HT-29 (cell line): ENCODE measurements around the gene COX4I1. TPM values are rescaled to one million over a fixed set of nuclear protein-coding genes. Genes with fewer than 3 reads are reported as not detected.
"Not testable (repeated sequence)": the region's sequence is repeated elsewhere in the genome, so short reads cannot be mapped to it uniquely, and the experiment has no call there.

Experiments
- DNase-seq: peaks from one replicate; pipeline ENCODE4 v3.0.0-alpha.2; 2015; ENCODE audit warnings: low spot score
- total RNA-seq: library from RNA; depleted of rRNA; stranded (reverse); fragments of >200 nt; shearing (Covaris generic); gene quantifications from 2 replicates; pipeline ENCODE4 v1.2.3, GENCODE V29; 2014

COX4I1 gene
- total RNA-seq, 1 experiment from 2014 or later, result 443 TPM

- peak; percentile 23 for DNase-seq
Measured at GRCh38 chr16:85798901-85799496, 496 bp upstream of the COX4I1 start.

GRCh38 chr16:85800321-85800669, 800 bp downstream of the COX4I1 start:
- no peak for DNase-seq

DNA sequence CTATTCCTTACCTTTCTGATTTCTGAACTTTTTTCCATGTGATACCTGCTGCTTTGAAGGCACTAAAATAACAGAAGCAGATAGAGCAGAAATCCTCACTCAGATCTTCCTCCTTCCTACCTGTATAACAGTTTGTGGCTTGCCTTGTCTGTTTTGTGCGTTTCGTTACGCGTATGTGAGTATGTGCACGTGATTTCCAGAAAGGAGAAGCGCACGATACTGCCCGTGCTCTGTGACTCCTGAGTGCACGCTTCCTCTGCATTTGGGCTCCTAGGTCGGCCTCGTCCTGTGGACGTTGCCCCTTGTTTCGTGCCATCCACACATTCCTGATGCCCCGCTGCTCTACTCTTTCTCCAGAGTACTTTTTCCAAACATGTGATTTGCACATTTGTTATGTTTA, 4.1 kb downstream of the COX4I1 start:
- no peak for DNase-seq

DNA sequence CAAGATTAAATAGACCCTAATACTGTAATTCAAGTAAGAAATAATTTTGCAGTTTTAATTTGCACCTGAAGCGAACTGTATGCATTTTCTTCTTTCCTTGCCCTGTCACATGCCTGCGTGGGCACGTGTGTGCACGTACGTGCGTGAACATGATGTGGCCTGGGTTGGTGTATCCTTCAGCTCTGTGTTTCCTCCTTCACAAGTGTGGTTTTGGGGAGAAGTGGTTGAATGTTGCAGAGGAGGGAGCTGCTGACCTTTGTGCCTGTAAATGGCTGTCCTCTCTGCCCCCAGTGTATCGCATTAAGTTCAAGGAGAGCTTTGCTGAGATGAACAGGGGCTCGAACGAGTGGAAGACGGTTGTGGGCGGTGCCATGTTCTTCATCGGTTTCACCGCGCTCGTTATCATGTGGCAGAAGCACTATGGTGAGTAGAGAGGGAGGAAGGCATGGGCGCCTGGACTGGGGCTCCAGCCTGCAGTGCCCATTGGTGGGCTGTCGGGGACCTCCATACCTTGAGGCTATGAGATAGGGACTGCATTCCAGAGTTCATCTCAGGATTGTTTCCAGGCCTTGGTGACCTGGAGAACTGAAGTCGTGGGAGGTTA, 6.0 kb downstream of the COX4I1 start:
- no peak for DNase-seq

DNA sequence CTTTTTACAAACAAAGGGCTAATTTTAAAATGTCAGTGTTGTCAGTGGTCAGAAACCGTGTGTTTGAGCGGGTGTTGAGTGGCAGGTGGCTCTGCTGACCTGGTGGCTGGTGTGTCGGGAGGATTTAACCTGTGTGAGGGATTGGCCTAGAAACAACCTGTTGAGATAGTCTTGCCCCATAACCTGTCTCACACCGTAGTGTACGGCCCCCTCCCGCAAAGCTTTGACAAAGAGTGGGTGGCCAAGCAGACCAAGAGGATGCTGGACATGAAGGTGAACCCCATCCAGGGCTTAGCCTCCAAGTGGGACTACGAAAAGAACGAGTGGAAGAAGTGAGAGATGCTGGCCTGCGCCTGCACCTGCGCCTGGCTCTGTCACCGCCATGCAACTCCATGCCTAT, 7.0 kb downstream of the COX4I1 start:
- no peak for DNase-seq

GRCh38 chr16:85807340-85807739, 7.8 kb downstream of the COX4I1 start:
- not testable (repeated sequence) for DNase-seq

GRCh38 chr16:85808104-85808503, 8.6 kb downstream of the COX4I1 start:
- not testable (repeated sequence) for DNase-seq

GRCh38 chr16:85808926-85809325, 9.4 kb downstream of the COX4I1 start:
- no peak for DNase-seq

DNA sequence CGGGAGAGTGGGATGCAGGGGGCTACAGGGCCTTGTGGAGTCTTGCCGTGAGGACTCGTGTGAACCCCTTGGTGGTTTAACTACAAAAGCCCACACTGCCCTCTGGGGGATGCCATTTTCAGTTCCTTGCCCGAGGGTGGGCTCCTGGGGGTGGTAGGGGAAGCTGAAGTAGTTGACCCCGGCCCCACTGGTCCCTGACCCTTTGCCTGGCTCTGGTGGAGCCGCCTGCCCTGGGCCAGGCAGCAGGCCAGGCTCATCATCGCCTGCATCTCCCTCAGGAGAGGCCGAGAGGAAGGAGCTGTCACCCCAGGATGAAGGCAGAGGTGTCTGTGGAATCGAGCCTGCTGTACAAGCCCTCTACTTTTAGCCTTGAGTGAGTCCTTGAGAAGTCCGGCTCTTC, 10.2 kb downstream of the COX4I1 start:
- no peak for DNase-seq

GRCh38 chr16:85810097-85810741, 10.7 kb downstream of the COX4I1 start:
- DNase-seq, result no peak

DNA sequence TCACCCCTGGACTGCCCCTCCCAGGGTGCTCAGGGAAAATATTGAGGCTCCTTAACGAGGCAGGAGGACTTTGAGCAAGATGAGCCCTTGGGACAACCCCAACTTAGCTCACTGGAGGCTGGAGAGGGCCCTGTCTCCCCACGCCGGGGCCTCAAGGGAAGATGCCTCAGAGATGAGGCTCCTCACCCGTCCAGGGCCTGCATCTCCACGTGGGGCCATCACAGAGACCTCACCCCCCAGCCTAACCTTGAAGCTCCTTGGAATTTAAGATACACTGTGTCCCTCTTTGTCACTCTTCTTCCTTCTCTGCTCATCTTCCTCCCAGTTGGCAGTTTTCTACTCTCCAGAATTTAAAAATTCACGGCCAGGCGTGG, 11.2 kb downstream of the COX4I1 start:
- no peak for DNase-seq

DNA sequence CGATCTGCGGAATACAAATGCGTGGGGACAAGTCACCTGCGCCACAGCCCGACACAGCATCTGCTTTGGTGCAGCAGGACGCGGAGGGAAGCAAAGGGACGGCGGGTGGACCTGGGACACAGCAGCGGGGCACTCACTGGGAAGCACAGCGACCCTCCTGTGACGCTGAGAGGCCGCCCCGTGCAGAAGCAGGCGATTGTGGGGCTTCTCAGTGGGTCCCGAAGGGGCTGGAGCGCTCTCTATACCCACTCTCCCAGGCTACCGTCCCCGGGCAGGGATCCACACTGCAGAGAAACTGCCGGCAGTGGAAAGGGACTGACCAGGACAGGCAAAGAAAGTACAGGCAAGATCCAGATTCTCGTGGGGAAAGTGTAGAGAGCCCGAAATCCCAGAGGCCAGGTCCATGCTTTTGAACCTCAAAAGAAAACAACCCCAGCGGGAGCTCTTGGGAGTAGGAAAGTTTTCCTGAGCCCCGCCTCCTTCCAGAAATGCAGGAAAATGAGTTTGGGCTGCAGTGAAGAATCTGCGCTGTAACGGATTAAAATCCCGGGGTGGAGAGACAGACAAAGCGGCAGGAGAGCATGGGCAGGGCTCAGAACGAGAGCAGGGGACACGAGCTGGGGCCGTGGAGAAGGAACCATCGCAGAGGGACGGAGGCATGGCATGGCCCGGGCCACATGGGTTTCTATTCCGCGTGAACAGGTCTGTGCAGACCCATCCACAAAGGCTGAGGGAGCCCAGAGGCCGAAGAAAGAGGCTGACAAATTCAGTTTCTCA, 12.7 kb downstream of the COX4I1 start:
- DNase-seq, result no peak

DNA sequence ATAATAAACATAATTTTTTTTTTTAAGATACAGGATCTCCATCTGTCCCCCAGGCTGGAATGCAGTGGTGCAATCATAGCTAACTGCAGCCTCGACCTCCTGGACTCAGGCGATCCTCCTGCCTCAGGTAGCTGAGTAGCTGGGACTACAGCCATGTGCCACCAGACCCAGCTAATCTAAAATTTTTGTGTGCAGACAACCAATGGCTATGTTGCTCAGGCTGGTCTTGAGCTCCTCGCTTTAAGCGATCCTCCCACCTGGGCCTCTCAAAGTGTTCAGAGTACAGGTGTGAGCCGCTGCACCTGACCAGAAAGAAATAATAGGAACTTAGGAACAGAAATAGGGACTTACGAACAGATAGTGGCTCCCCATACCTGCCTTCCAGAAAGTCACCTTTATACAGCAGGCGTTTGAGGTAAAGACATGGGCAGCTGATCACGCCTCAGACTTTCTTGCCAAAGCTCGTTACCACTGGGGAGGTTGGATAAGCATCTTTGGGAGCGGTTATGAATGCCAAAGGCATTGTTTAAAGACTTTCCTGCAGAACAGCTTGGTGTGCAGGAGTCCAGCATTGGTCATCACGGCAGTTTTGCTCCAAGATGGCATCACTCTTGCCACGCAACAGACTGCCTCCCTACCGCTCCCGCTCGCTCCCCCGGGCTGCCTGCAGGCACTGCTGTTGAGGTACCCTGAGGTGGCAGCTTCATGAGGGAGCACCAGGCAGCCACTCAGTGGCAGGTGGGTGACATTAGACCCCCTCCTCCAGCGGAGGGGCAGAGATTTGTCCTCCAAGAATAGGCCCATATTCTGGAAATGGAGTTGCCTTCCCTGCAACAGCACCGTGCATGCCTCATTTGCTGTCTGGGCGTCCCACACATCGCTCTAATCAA, 13.6 kb downstream of the COX4I1 start:
- no peak for DNase-seq

DNA sequence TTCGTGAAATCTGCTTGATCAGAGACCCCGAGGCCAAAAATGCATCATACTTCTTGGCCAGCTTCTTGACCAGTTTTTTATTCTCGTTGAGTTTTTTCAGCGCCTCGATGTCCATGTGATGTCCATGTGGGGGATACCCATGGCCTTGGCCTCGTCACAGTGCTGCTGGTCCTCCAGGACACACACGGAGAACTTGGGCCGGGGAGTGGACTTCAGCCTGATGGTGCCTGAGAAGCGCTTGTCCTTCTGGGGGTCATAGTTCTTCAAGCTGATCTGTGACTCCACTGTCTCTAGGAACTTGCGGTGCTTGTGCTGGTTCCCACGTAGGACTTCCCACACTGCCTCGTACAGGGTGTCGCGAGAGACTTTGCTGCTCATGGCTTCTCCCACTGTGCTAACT, 16.7 kb downstream of the COX4I1 start:
- DNase-seq, result no peak

DNA sequence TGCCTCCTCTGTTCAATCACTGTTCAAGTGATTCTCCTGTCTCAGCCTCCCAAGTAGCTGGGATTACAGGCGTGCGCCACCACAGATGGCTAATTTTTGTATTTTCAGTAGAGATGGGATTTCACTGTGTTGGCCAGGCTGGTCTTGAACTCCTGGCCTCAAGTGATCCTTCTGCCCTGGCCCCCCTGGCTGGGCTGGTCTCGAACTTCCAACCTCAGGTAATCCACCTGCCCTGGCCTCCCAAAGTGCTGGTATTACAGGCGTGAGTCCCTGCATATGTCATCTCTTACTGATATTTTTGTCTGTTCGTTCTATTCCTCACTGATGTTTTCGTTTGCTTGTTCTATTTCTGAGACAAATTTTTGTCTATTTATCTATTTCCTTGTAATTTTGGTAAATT, 17.7 kb downstream of the COX4I1 start:
- DNase-seq, result not testable (repeated sequence)

GRCh38 chr16:85819245-85819644, 19.8 kb downstream of the COX4I1 start:
- DNase-seq, result peak; percentile 92

DNA sequence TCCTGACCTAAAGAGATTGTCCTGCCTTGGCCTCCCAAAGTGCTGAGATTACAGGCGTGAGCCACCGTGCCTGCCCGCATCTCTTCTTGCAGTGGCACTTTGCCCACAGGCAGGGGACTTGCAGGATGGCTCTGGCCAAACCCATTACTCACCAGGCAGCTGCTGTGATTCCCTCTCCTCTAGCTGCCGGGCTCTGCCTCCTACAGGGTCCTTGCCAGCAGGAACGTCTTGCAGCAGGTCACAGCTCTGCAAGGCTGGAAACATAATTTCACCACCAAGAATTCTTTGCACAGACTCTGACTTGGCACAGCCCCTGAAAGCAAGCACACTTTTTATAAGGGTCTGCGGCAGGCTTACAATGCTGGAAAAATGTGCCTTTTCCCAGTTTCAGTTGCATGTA, 20.3 kb downstream of the COX4I1 start:
- DNase-seq, result no peak

DNA sequence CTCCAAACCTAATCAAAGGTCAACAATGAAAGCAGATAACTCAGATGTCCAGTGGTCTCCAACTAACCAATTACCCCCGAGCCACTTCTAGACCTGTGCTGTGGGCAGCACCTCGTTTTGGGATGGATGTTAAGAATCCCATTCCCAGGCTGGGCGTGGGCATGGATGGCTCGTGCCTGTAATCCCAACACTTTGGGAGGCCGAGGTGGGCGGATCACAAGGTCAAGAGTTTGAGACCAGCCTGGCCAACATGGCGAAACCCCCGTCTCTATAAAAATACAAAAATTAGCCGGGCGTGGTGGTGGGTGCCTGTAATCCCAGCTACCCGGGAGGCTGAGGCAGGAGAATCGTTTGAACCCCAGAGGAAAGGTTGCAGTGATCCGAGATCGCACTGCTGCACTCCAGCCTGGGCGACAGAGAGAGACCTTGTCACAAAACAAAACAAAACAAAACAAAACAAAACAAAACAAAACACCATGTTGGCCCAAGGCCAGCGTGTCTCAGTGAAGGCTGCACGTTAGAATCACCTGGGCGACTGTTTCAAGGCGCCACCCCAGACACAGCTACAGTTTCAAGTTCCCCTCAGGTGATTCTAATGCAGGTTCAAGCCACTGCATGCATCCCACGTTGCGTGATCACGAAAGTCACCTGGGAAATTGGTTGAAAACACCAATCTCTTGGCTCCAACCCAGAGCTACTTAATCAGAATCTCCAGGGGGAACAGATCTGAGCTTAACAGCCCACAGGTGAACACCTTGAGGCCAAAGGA, 21.3 kb downstream of the COX4I1 start:
- DNase-seq, result no peak

GRCh38 chr16:85821390-85822135, 22.1 kb downstream of the COX4I1 start:
- peak; percentile 76 for DNase-seq

DNA sequence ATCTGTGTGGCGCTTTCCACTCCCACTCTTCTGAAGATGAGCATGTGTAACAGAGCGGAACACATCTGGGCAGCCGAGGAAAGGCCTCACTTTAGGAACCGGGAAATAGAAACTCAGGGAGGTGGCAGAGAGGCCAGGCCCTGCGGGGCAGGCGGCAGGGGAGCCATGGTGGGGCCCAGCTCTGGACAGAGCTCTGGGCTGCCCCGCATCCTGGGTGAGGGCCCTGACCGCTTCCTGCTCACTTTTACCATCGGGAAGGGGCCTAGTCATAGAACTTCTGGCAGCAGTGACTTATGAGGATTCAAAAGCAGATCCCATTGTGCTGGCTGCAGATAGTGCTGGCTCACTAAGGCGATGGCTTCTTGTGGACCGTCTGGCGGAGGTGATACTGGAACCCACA, 22.6 kb downstream of the COX4I1 start:
- DNase-seq, result no peak
